HCT116 (cell line): Measurements from ENCODE around the gene C4orf50. TPM values are rescaled to one million over a fixed set of nuclear protein-coding genes. Genes with fewer than 3 reads are reported as not detected.

ENCODE experiments used
- ATAC-seq: fragments of 200-7000 bp; cut with Tn5 transposase; 2 replicates; pipeline ENCODE4 v1.9.1; 2020; ENCODE audit warnings: mild to moderate bottlenecking, moderate library complexity
- BruUV-seq: library from RNA; stranded (reverse); fragments of 400-500 nt; replicated peaks from 2 replicates; lab custom pipeline; 2021; lab: Mats Ljungman, UMichigan
- CTCF ChIA-PET: fragments of 300-600 bp; sonication (Branson Sonifier 250); formaldehyde crosslinking; loops from one replicate; lab custom pipeline; 2021; ENCODE audit warnings: antibody characterized with exemption; lab: Charles Lee
- POLR2A ChIA-PET: fragments of 300-600, 350-600 bp; sonication (Branson Sonifier 250); formaldehyde crosslinking; loops from one replicate; lab custom pipeline; 2021; ENCODE audit warnings: antibody characterized with exemption; lab: Charles Lee
- RAD21 ChIA-PET, 2 experiments: fragments of 300-600 bp; sonication (Branson Sonifier 250); formaldehyde crosslinking; loops; one replicate each; lab custom pipeline; 2023; ENCODE audit warnings: low total read pairs in 2 of 2; ENCODE audit not compliant: uncharacterized antibody in 2 of 2, unreplicated experiment in 2 of 2, low non-redundant PET in 1 of 2; lab: Charles Lee
- DNase-seq: peaks from one replicate; pipeline ENCODE4 v3.0.0-alpha.2; 2010; ENCODE audit warnings: low read depth, low spot score
- H2AFZ ChIP-seq: fragments of 200-600 bp; shearing (Covaris generic), sonication (generic); 2 replicates; pipeline ENCODE4 v1.6.1; 2017; ENCODE audit warnings: low read depth, mixed run types, mixed read lengths, antibody characterized with exemption, low read length; ENCODE audit not compliant: poor library complexity, severe bottlenecking
- H3K27ac ChIP-seq: 2 replicates; pipeline ENCODE4 v1.5.1; 2012; ENCODE audit warnings: low read depth, low read length
- H3K27me3 ChIP-seq: fragments of 200-600 bp; sonication (generic); 2 replicates; pipeline ENCODE4 v1.6.1; 2016; ENCODE audit warnings: mixed run types, low read length, mixed read lengths; ENCODE audit not compliant: insufficient read depth
- H3K36me3 ChIP-seq, 2 experiments: fragments of 200-500 bp in 1 of 2; fragments of 200-600 bp in 1 of 2; sonication (Bioruptor generic) in 1 of 2; sonication (generic) in 1 of 2; 2 replicates each; pipeline versions ENCODE4 v1.5.1 to v1.6.1; 2014 to 2016; ENCODE audit warnings: low read length in 2 of 2, inconsistent platforms in 1 of 2, mixed read lengths in 1 of 2, mixed run types in 1 of 2; ENCODE audit not compliant: insufficient read depth in 2 of 2, control insufficient read depth in 1 of 2
- H3K4me1 ChIP-seq, 2 experiments: fragments of 200-600 bp in 1 of 2; sonication (generic) in 1 of 2; 2 replicates each; pipeline versions ENCODE4 v1.5.1 to v1.6.1; 2012 to 2017; ENCODE audit warnings: low read length in 2 of 2, inconsistent platforms in 1 of 2, mild to moderate bottlenecking in 1 of 2, mixed read lengths in 1 of 2, mixed run types in 1 of 2, moderate library complexity in 1 of 2; ENCODE audit not compliant: insufficient read depth in 2 of 2, control insufficient read depth in 1 of 2
- H3K4me2 ChIP-seq: fragments of 200-600 bp; sonication (generic); 2 replicates; pipeline ENCODE4 v1.6.1; 2017; ENCODE audit warnings: mixed run types, low read length, mixed read lengths
- H3K4me3 ChIP-seq, 2 experiments: fragments of 200-600 bp in 1 of 2; sonication (generic) in 1 of 2; replicated peaks in 1 of 2; 2 replicates each; pipeline ENCODE4 v1.5.1; 2011 to 2016; ENCODE audit warnings: low read length in 2 of 2, control low read depth in 1 of 2, low read depth in 1 of 2, mild to moderate bottlenecking in 1 of 2, mixed read lengths in 1 of 2, mixed run types in 1 of 2
- H3K79me2 ChIP-seq: fragments of 200-600 bp; sonication (generic); 2 replicates; pipeline ENCODE4 v1.6.1; 2017; ENCODE audit warnings: mild to moderate bottlenecking, mixed run types, low read length, moderate library complexity, mixed read lengths; ENCODE audit not compliant: insufficient read depth
- H3K9ac ChIP-seq: fragments of 200-600 bp; sonication (generic); 2 replicates; pipeline ENCODE4 v1.6.1; 2016; ENCODE audit warnings: low read length, mixed read lengths
- H3K9me2 ChIP-seq: fragments of 200-600 bp; sonication (generic), shearing (Covaris generic); 2 replicates; pipeline ENCODE4 v1.6.1; 2017; ENCODE audit warnings: mixed run types, mild to moderate bottlenecking, moderate library complexity; ENCODE audit not compliant: insufficient read depth
- H3K9me3 ChIP-seq, 2 experiments: fragments of 200-500 bp in 1 of 2; fragments of 200-600 bp in 1 of 2; sonication (Bioruptor generic) in 1 of 2; sonication (generic) in 1 of 2; 2 replicates each; pipeline ENCODE4 v1.6.1; 2014 to 2017; ENCODE audit warnings: low read length in 2 of 2, mixed read lengths in 2 of 2, inconsistent platforms in 1 of 2, low read depth in 1 of 2, mild to moderate bottlenecking in 1 of 2, mixed run types in 1 of 2, moderate library complexity in 1 of 2; ENCODE audit not compliant: control insufficient read depth in 1 of 2, insufficient read depth in 1 of 2
- H4K20me1 ChIP-seq: fragments of 200-600 bp; sonication (generic), shearing (Covaris generic); 2 replicates; pipeline ENCODE4 v1.6.1; 2017; ENCODE audit warnings: mixed run types, mild to moderate bottlenecking, moderate library complexity; ENCODE audit not compliant: insufficient read depth
- CEBPB ChIP-seq: IDR thresholded peaks from 2 replicates; pipeline ENCODE4 v1.6.1; 2012; ENCODE audit warnings: low read depth
- EGR1 ChIP-seq: IDR thresholded peaks from 2 replicates; pipeline ENCODE4 v1.6.1; 2012; ENCODE audit warnings: low read depth
- ELF1 ChIP-seq: IDR thresholded peaks from 2 replicates; pipeline ENCODE4 v1.6.1; 2012; ENCODE audit warnings: low read depth, borderline replicate concordance
- EZH2 ChIP-seq: fragments of 200-600 bp; sonication (generic); IDR thresholded peaks from 2 replicates; pipeline ENCODE4 v1.6.1; 2017; ENCODE audit warnings: antibody characterized with exemption, mixed run types
- FOSL1 ChIP-seq: IDR thresholded peaks from 2 replicates; pipeline ENCODE4 v1.6.1; 2012; ENCODE audit warnings: low read depth
- POLR2A ChIP-seq: IDR thresholded peaks from 2 replicates; pipeline ENCODE4 v1.7.0; 2011; ENCODE audit warnings: borderline replicate concordance; ENCODE audit not compliant: insufficient read depth, insufficient read length; ENCODE audit errors: extremely low read depth
- POLR2AphosphoS5 ChIP-seq: IDR thresholded peaks from 2 replicates; pipeline ENCODE4 v1.6.1; 2011; ENCODE audit warnings: mild to moderate bottlenecking, low read depth, low read length, moderate library complexity
- RAD21 ChIP-seq: IDR thresholded peaks from 2 replicates; pipeline ENCODE4 v1.6.1; 2012; ENCODE audit warnings: low read depth, mild to moderate bottlenecking
- REST ChIP-seq: IDR thresholded peaks from 2 replicates; pipeline ENCODE4 v1.6.1; 2012; ENCODE audit warnings: low read depth
- SIN3A ChIP-seq: IDR thresholded peaks from 2 replicates; pipeline ENCODE4 v1.6.1; 2012; ENCODE audit warnings: low read depth
- SP1 ChIP-seq: IDR thresholded peaks from 2 replicates; pipeline ENCODE4 v1.6.1; 2012; ENCODE audit warnings: low read depth
- ZBTB33 ChIP-seq: IDR thresholded peaks from 2 replicates; pipeline ENCODE4 v1.6.1; 2011; ENCODE audit warnings: mild to moderate bottlenecking, low read length, moderate library complexity; ENCODE audit not compliant: insufficient replicate concordance; ENCODE audit errors: extremely low read depth
- ZNF274 ChIP-seq: fragments of 200-500 bp; sonication (Bioruptor generic); IDR thresholded peaks from 2 replicates; pipeline ENCODE4 v1.6.1; 2014; ENCODE audit warnings: mild to moderate bottlenecking, low read depth, low read length, inconsistent platforms
- intact Hi-C: fragments of 100-400 bp; cut with micrococcal nuclease; formaldehyde crosslinking; loops from 2 replicates; pipeline ENCODE4 v1.10.0; 2022
- total RNA-seq: library from RNA; stranded (reverse); gene quantifications from one replicate; pipeline ENCODE4 v1.2.1, GENCODE V29; 2021; ENCODE audit not compliant: unreplicated experiment

The C4orf50 gene
- total RNA-seq, 1 experiment from 2014 or later = not detected

GRCh38 chr4:5954056-5954760, 64.0 kb downstream of the C4orf50 start:
- POLR2A ChIA-PET = no interaction called here
- H3K79me2 ChIP-seq = no peaks in the 10 kb centered on the region
- TF ChIP-seq POLR2AphosphoS5 = no peak
- no peak for TF ChIP-seq POLR2A
- TF ChIP-seq ELF1 = no peak
- TF ChIP-seq SP1 = no peak
- TF ChIP-seq EZH2 = no peak
- TF ChIP-seq, all 23 proteins: peak for 0
- H3K9me2 ChIP-seq = no peaks in the 10 kb centered on the region
- no peak overlapping the region for H3K4me2 ChIP-seq
- no peak overlapping the region for H3K4me3 ChIP-seq
- H3K4me1 ChIP-seq = no peaks in the 10 kb centered on the region
- no peak overlapping the region for H3K9ac ChIP-seq
- BruUV-seq = no TSS peak
- ATAC-seq = no peak
- H3K27me3 ChIP-seq = peaks cover 23% of the 10 kb centered on the region; the same call in 1 of the 2 replicates
- no peaks in the 10 kb centered on the region for H4K20me1 ChIP-seq
- ChIA-PET RAD21 (no interaction called here), CTCF (no interaction called here)
- no peaks in the 10 kb centered on the region for H3K36me3 ChIP-seq
- DNase-seq = no peak
- H2AFZ ChIP-seq = no peak overlapping the region
- no peak overlapping the region for H3K27ac ChIP-seq
- intact Hi-C loops = no loop called here
- no peaks in the 10 kb centered on the region for H3K9me3 ChIP-seq

- no peak overlapping the region for H3K4me3 ChIP-seq
- H3K4me1 ChIP-seq = no peaks in the 10 kb centered on the region
- no peaks in the 10 kb centered on the region for H3K79me2 ChIP-seq
- H3K9me2 ChIP-seq = no peaks in the 10 kb centered on the region
- no peak overlapping the region for H3K27ac ChIP-seq
- H3K9ac ChIP-seq = no peak overlapping the region
- ChIA-PET RAD21 (no interaction called here), CTCF (no interaction called here), POLR2A (no interaction called here)
- no peaks in the 10 kb centered on the region for H3K9me3 ChIP-seq
- ATAC-seq (no peak), DNase-seq (no peak)
- no peaks in the 10 kb centered on the region for H3K36me3 ChIP-seq
- no TSS peak for BruUV-seq
- intact Hi-C loops = no loop called here
- H3K4me2 ChIP-seq = no peak overlapping the region
- peaks cover 21% of the 10 kb centered on the region; the same call in 1 of the 2 replicates for H3K27me3 ChIP-seq
- H4K20me1 ChIP-seq = no peaks in the 10 kb centered on the region
- no peak overlapping the region for H2AFZ ChIP-seq
- TF ChIP-seq ZNF274 (no peak), CEBPB (no peak), FOSL1 (no peak), SIN3A (no peak), EGR1 (no peak), RAD21 (no peak), REST (no peak), ZBTB33 (no peak)
Observed at GRCh38 chr4:5952975-5953951, 65.0 kb downstream of the C4orf50 start.
